Measurements from ENCODE around the gene KRTAP10-3. TPM values are rescaled to one million over a fixed set of nuclear protein-coding genes. Genes with fewer than 3 reads are reported as not detected.

The KRTAP10-3 gene
- total and polyA plus RNA-seq, 2 experiments from 2014 or later: not detected

- TF ChIP-seq, protein P1, sequence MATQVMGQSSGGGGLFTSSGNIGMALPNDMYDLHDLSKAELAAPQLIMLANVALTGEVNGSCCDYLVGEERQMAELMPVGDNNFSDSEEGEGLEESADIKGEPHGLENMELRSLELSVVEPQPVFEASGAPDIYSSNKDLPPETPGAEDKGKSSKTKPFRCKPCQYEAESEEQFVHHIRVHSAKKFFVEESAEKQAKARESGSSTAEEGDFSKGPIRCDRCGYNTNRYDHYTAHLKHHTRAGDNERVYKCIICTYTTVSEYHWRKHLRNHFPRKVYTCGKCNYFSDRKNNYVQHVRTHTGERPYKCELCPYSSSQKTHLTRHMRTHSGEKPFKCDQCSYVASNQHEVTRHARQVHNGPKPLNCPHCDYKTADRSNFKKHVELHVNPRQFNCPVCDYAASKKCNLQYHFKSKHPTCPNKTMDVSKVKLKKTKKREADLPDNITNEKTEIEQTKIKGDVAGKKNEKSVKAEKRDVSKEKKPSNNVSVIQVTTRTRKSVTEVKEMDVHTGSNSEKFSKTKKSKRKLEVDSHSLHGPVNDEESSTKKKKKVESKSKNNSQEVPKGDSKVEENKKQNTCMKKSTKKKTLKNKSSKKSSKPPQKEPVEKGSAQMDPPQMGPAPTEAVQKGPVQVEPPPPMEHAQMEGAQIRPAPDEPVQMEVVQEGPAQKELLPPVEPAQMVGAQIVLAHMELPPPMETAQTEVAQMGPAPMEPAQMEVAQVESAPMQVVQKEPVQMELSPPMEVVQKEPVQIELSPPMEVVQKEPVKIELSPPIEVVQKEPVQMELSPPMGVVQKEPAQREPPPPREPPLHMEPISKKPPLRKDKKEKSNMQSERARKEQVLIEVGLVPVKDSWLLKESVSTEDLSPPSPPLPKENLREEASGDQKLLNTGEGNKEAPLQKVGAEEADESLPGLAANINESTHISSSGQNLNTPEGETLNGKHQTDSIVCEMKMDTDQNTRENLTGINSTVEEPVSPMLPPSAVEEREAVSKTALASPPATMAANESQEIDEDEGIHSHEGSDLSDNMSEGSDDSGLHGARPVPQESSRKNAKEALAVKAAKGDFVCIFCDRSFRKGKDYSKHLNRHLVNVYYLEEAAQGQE (IDR thresholded peaks at IDR 0.05; ENCODE audit: unreplicated experiment): no peak
Measured at GRCh38 chr21:44556879-44557278, 1.7 kb downstream of the KRTAP10-3 start (continued).

GRCh38 chr21:44555200-44555875, 3.3 kb downstream of the KRTAP10-3 start:
- no peaks in the 10 kb centered on the region for H3K9me3 Mint-ChIP-seq
- TF ChIP-seq CREB1 (CRISPR knock-in tag; IDR thresholded peaks at IDR 0.05; ENCODE audit: low read depth) (no peak), EZH2phosphoT487 (IDR thresholded peaks at IDR 0.05; ENCODE audit: unreplicated experiment) (no peak), ETS1 (IDR thresholded peaks at IDR 0.05) (no peak), JUNB (IDR thresholded peaks at IDR 0.05; ENCODE audit: unreplicated experiment) (no peak), NANOG (IDR thresholded peaks at IDR 0.05; ENCODE audit: borderline replicate concordance) (no peak), POLR2AphosphoS5 (IDR thresholded peaks at IDR 0.05; ENCODE audit: low read depth) (no peak), STAT1 (IDR thresholded peaks at IDR 0.05; ENCODE audit: unreplicated experiment) (no peak), ZNF114 (CRISPR knock-in tag; IDR thresholded peaks at IDR 0.05) (no peak), CTCF (conservative IDR thresholded peaks at IDR 0.05; ENCODE audit: low read depth in 2 of 2) (no peak), EZH2 (IDR thresholded peaks at IDR 0.05; ENCODE audit: low read depth, unreplicated experiment) (no peak)
- TF ChIP-seq, protein P1 (IDR thresholded peaks at IDR 0.05; ENCODE audit: unreplicated experiment): no peak
- Histone ChIP-seq H3K4me2 (no peak overlapping the region), H3K4me3 (no peak overlapping the region), H3K9me2 (ENCODE audit: insufficient read depth) (no peaks in the 10 kb centered on the region), H3K36me3 (ENCODE audit: insufficient read depth) (no peaks in the 10 kb centered on the region), H4K20me1 (replicated peaks; ENCODE audit: insufficient read depth) (no peaks in the 10 kb centered on the region), H3K79me2 (replicated peaks; ENCODE audit: insufficient read depth) (no peaks in the 10 kb centered on the region), H3K27me3 (ENCODE audit: insufficient read depth) (no peaks in the 10 kb centered on the region), H3K4me1 (ENCODE audit: insufficient read depth) (peaks cover 10% of the 10 kb centered on the region; the same call in 1 of the 2 replicates), H2AFZ (no peak overlapping the region), H3F3A (replicated peaks; ENCODE audit: low read depth) (0 out of 2 replicates have a peak, but pooled peaks cover 2% of the 10 kb centered on the region), H3K27ac (ENCODE audit: low read depth) (no peak overlapping the region)
- H3K36me3 Mint-ChIP-seq (ENCODE audit: low read depth): no peaks in the 10 kb centered on the region; the same call in 2 of the 3 replicates
- DNase-seq (ENCODE audit: low spot score): no peak
- no peak overlapping the region for H3K4me3 Mint-ChIP-seq
- H3K27me3 Mint-ChIP-seq (ENCODE audit: insufficient read depth, low read depth, poor library complexity): peaks cover 13% of the 10 kb centered on the region
- no peak for ATAC-seq
- H3K27ac Mint-ChIP-seq: no peak overlapping the region
- peaks cover 38% of the 10 kb centered on the region for H3K4me1 Mint-ChIP-seq

Measured in GM23338 (cell line).